GM12878 (cell line): ENCODE data around the gene CFLAR. TPM values are rescaled to one million over a fixed set of nuclear protein-coding genes. Genes with fewer than 3 reads are reported as not detected.

Experiments used
- ATF7 ChIP-seq: fragments of 450-650 bp; IDR thresholded peaks from 2 replicates; pipeline ENCODE4 v1.6.1; 2016; ENCODE audit warnings: low read depth, mild to moderate bottlenecking
- CBFB ChIP-seq: IDR thresholded peaks from 2 replicates; pipeline ENCODE4 v1.6.1; 2016; ENCODE audit warnings: antibody characterized with exemption, low read depth
- CEBPB ChIP-seq, 2 experiments: fragments of 150-350 bp in 1 of 2; IDR thresholded peaks; 2 replicates each; pipeline ENCODE4 v1.6.1; 2012 to 2014; ENCODE audit warnings: low read depth in 2 of 2, low read length in 2 of 2, borderline replicate concordance in 1 of 2, inconsistent platforms in 1 of 2
- CHD4 ChIP-seq: fragments of 200-600 bp; sonication (generic); IDR thresholded peaks from 2 replicates; pipeline ENCODE4 v1.6.1; 2016; ENCODE audit warnings: mild to moderate bottlenecking
- EP300 ChIP-seq, 2 experiments: fragments of 150-350 bp in 1 of 2; IDR thresholded peaks; 2 replicates each; pipeline ENCODE4 v1.6.1; 2011 to 2012; ENCODE audit warnings: low read depth in 2 of 2, low read length in 2 of 2, borderline replicate concordance in 1 of 2, improper control_type of control experiment in 1 of 2, inconsistent platforms in 1 of 2; ENCODE audit not compliant: control insufficient read depth in 1 of 2
- ESRRA ChIP-seq: IDR thresholded peaks from 2 replicates; pipeline ENCODE4 v1.6.1; 2012; ENCODE audit warnings: mild to moderate bottlenecking, low read length, improper control_type of control experiment
- IRF4 ChIP-seq: IDR thresholded peaks from 2 replicates; pipeline ENCODE4 v1.6.1; 2011; ENCODE audit warnings: low read depth, low read length
- IRF5 ChIP-seq: fragments of 450-650 bp; IDR thresholded peaks from 2 replicates; pipeline ENCODE4 v1.6.1; 2017; ENCODE audit warnings: borderline replicate concordance
- MXI1 ChIP-seq: fragments of 150-350 bp; IDR thresholded peaks from 2 replicates; pipeline ENCODE4 v1.6.1; 2011; ENCODE audit warnings: low read depth, mild to moderate bottlenecking, inconsistent platforms, low read length, improper control_type of control experiment
- MYC ChIP-seq: IDR thresholded peaks from 2 replicates; pipeline ENCODE4 v1.6.1; 2011; ENCODE audit warnings: mild to moderate bottlenecking, low read length, moderate library complexity, inconsistent platforms; ENCODE audit not compliant: insufficient read depth, insufficient replicate concordance, insufficient read length, severe bottlenecking
- NR2C1 ChIP-seq: fragments of 450-650 bp; IDR thresholded peaks from 2 replicates; pipeline ENCODE4 v1.6.1; 2017; ENCODE audit warnings: antibody characterized with exemption, mild to moderate bottlenecking, moderate library complexity
- PAX8 ChIP-seq: fragments of 450-650 bp; IDR thresholded peaks from 2 replicates; pipeline ENCODE4 v1.6.1; 2017; ENCODE audit warnings: mild to moderate bottlenecking, moderate library complexity
- RBBP5 ChIP-seq: fragments of 200-600 bp; sonication (generic); conservative IDR thresholded peaks from 2 replicates; pipeline ENCODE4 v1.6.1; 2016
- SMAD1 ChIP-seq: fragments of 450-650 bp; IDR thresholded peaks from 2 replicates; pipeline ENCODE4 v1.6.1; 2018; ENCODE audit warnings: mild to moderate bottlenecking, low read depth; ENCODE audit not compliant: partially characterized antibody
- SP1 ChIP-seq: IDR thresholded peaks from one replicate; pipeline ENCODE4 v1.6.1; 2011; ENCODE audit warnings: low read depth, low read length
- SUPT20H ChIP-seq: IDR thresholded peaks from 2 replicates; pipeline ENCODE4 v1.6.1; 2011; ENCODE audit warnings: low read depth, mild to moderate bottlenecking, low read length, moderate library complexity, borderline replicate concordance; ENCODE audit not compliant: control insufficient read depth
- TAF1 ChIP-seq: IDR thresholded peaks from 2 replicates; pipeline ENCODE4 v1.6.1; 2011; ENCODE audit warnings: mild to moderate bottlenecking, low read depth, low read length, borderline replicate concordance
- TCF3 ChIP-seq: IDR thresholded peaks from 2 replicates; pipeline ENCODE4 v1.6.1; 2012; ENCODE audit warnings: low read depth, mild to moderate bottlenecking, low read length, borderline replicate concordance; ENCODE audit not compliant: insufficient read depth
- polyA plus RNA-seq, 11 experiments: library from polyadenylated mRNA; depleted of rRNA in 4 of 11; unstranded in 6 of 11; stranded (reverse) in 5 of 11; fragments of >200 nt; fragmentation: Nextera tagmentation in 4 of 11; fragmentation: Illumina TruSeq in 1 of 11; extraction: Ambion mirVana in 4 of 11; extraction: Trizol in 1 of 11; gene quantifications; 1 replicate in 1 of 11; 2 replicates in 10 of 11; pipeline versions ENCODE4 v1.2.1 to v1.2.3, GENCODE V29; 2011 to 2016; ENCODE audit warnings: inconsistent platforms in 2 of 11, missing spikeins in 2 of 11, low read depth in 1 of 11
- total RNA-seq, 4 experiments: library from RNA; depleted of rRNA in 3 of 4; stranded (reverse); fragments of >200 nt in 3 of 4; fragmentation: Illumina TruSeq in 1 of 4; extraction: Trizol in 1 of 4; gene quantifications; 2 replicates each; pipeline versions ENCODE4 v1.2.1 to v1.2.3, GENCODE V29; 2013 to 2021

CFLAR gene
- total and polyA plus RNA-seq, 10 of the 15 experiments (the other 5 are each of a cell fraction or from before 2014, with no cell fraction given): 80.6 to 181 (median 101) TPM

GRCh38 chr2:201118121-201118960 lies 2.4 kb downstream of the CFLAR start (continued):
- TF ChIP-seq NR2C1: peak; percentile 66
- TF ChIP-seq SUPT20H: no peak
- TF ChIP-seq MYC: no peak
- TF ChIP-seq SMAD1: peak; percentile 62
- TF ChIP-seq IRF5: no peak
- no peak for TF ChIP-seq PAX8
- TF ChIP-seq ATF7: peak; percentile 77
- no peak; the same call in 1 of the 2 replicates for TF ChIP-seq MXI1
- TF ChIP-seq EP300 (IDR thresholded peaks at IDR 0.05; ENCODE audit: borderline replicate concordance in 1 of 2, control insufficient read depth in 1 of 2, low read depth in 2 of 2, low read length in 2 of 2): peak; percentile 88 to 89; a peak in 3 of 4 replicates
- TF ChIP-seq TAF1: peak; percentile 81
- TF ChIP-seq CEBPB (IDR thresholded peaks at IDR 0.05; ENCODE audit: borderline replicate concordance in 1 of 2, low read depth in 2 of 2, low read length in 2 of 2): no peak; a peak in 1 of 4 replicates
- no peak for TF ChIP-seq RBBP5
- peak; percentile 94 for TF ChIP-seq CBFB
- TF ChIP-seq ESRRA: no peak
- peak; percentile 72 for TF ChIP-seq SP1
- peak; percentile 73 for TF ChIP-seq TCF3
- no peak for TF ChIP-seq CHD4
- TF ChIP-seq IRF4: peak; percentile 56; the same call in 1 of the 2 replicates
